ENCODE data around the gene PLXDC2.

DNA sequence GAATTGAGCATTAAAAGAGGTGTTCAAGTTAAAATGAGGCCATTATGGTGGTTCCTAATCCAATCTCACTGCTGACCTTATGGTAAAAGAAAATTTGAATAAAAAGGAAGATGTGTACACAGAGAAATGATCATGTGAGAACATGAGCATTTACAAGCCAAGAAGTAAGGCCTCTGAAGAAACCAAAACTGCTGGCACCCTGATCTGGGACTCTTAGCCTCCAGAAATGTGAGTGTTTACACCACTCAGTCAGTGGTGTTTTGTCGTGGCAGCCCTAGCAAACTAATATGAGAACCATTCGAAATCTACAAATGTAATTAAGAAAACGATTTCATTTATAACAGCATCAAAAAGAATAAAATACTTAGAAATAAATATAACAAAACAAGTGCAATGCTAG lies 6.8 kb upstream of the PLXDC2 start:
- TF ChIP-seq CTCF (IDR thresholded peaks at IDR 0.05; ENCODE audit: low read length) (no peak), EZH2 (IDR thresholded peaks at IDR 0.05; ENCODE audit: borderline replicate concordance, low read length) (no peak)
